GM21381 (cell line): ENCODE results near the gene PRSS3.
"Not testable (repeated sequence)": the region's sequence is repeated elsewhere in the genome, so short reads cannot be mapped to it uniquely, and the experiment has no call there.

Experiments
- ATAC-seq: cut with Tn5 transposase; IDR thresholded peaks from one replicate; pipeline ENCODE4 v1.9.1; 2021; ENCODE audit warnings: mild to moderate bottlenecking, moderate library complexity; ENCODE audit not compliant: unreplicated experiment

Gene PRSS3

DNA sequence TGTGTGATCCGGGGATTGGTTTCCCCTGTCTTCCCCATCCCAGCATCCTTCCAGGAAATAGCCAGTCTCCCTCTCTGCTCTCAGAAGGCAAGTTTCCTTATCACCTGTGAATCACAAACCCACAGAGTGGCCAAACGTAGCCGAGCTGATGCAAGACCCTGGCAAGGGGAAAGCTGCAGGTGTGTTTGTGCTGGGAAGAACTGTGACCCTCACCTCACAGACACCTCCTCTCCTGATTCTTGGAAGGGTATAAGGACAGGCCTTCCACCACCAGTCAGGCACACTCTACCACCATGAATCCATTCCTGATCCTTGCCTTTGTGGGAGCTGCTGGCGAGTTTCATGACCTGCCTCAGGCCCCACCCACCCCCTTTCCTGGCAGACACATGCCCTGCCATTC is at the start of gene PRSS3:
Gene PRSS3 (plus strand): TSS at position 281 of the 400 bp plus-strand sequence. CDS start 13 bp downstream, at position 294.
- ATAC-seq: no peak

DNA sequence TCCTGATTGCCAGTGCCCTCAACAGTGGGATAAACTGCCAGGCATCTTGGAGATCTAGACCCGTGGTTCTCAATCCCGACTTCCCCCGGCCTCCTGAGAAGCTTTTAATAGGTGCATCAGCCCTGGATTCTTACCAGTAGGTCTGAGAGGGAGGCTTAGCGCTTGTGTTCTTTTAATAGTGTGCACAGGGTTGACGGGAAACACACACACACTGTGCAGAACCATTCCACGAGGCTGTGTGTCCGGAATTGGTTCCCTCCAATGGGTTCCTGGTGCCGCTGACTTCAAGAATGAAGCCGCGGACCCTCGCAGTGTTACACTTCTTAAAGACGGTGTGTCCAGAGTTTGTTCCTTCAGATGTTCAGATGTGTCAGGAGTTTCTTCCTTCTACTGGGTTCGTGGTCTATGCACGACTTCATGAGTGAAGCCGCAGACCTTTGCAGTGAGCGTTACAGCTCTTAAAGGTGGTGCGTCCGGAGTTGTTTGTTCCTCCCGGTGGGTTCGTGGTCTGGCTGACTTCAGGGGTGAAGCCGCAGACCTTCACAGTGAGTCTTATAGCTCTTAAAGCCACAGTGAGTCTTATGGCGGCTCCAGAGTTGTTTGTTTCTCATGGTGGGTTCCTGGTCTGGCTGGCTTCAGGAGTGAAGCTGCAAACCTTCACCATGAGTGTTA is 46.6 kb upstream of the PRSS3 start:
- no peak for ATAC-seq

- ATAC-seq: not testable (repeated sequence)
Measured at GRCh38 chr9:33749305-33749654, 46.1 kb upstream of the PRSS3 start.

- ATAC-seq: no peak
Measured at GRCh38 chr9:33750307-33750838, 45.0 kb upstream of the PRSS3 start.

GRCh38 chr9:33750839-33751339 is 44.5 kb upstream of the PRSS3 start:
- no peak for ATAC-seq

DNA sequence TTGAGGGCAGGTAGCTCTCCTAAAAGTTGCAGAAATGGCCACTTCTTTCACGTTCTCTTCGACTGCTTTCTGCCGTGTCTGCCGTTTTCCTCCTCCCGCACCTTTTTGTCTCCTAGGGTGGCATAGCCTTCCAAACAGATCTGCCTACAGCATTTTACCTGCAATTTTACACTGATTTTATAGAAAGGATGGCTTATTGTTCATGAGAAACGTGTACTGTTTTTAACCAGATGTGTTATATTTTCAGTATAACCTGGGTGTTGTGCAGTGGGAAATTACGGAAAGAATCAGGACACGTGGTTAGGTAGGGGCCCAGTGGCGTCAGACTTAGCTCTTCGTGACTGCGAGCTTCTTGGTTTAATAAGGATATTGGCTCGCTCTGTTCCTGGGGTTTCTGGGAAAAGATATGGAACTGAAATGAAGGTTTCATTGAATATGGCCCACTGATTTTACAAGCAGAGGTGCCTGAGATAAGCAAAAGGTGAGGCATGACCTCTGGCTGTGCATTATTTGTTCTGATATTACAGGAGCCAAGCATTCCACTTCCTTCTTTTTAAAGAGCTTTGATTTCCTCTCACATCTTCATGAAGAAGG is 43.7 kb upstream of the PRSS3 start:
- no peak for ATAC-seq

GRCh38 chr9:33752130-33752637 is 43.2 kb upstream of the PRSS3 start:
- ATAC-seq: no peak

GRCh38 chr9:33752789-33753188 is 42.6 kb upstream of the PRSS3 start:
- not testable (repeated sequence) for ATAC-seq

DNA sequence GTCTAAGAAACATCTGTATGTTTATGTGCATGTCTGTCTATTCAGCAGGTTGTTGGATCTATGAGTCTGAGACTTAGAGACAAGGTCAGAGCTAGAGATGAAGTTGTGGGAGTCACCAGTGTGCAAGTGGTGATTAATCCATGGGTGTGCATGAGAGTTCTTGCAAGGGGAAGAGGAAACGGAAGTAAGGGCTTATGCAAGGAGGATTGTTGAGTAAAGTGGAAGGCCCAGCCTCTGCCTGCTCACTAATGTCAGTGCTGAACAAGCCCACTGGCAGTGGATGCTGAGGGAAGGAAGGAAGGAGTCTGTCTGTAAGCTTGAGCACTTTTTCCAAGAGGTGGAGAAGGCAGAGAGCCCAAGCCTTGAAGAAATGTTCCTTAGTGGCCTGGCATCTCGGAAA is 35.7 kb upstream of the PRSS3 start:
- not testable (repeated sequence) for ATAC-seq

DNA sequence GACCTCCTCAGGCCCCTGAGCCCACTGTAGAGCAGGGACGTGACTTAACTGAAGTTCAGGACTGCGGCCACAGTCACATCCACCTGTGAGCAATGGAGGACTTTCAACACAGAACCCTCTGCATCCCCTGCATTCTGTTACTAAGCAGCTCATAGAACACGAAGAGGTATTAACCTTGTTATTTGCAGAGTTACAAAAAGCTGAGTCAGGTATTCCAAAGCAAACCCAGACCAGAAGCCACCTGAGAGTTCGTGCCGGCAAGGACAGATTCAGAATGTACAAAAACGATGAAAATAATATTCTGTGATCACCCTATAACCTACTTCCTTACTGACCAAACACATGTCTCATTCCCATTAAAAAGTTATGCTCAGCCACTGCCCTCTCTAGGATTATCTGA is 33.0 kb upstream of the PRSS3 start:
- no peak for ATAC-seq

DNA sequence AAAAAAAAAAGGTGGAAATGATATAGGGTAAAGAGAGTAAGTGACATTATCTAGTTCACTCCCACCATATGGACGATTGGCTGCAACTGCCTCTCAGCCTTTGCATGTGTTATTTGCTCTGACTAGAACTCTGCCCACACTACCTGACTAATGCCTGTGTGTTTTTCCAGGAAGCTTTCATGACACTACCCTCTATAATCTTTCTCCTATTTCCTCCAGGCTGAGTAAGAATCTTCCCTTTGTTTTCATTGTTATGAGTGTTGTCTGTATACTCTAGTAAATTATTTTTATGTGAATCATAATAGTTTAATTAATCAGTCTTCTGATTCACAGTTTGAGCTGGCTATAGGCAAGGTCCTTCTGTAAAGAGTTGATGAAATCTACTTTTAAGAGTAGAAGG is 31.7 kb upstream of the PRSS3 start:
- ATAC-seq: not testable (repeated sequence)

GRCh38 chr9:33765411-33765810 is 29.9 kb upstream of the PRSS3 start:
- no peak for ATAC-seq

GRCh38 chr9:33770156-33770880 is 25.0 kb upstream of the PRSS3 start:
- not testable (repeated sequence) for ATAC-seq

- not testable (repeated sequence) for ATAC-seq
Measured at GRCh38 chr9:33773135-33773534, 22.2 kb upstream of the PRSS3 start.

DNA sequence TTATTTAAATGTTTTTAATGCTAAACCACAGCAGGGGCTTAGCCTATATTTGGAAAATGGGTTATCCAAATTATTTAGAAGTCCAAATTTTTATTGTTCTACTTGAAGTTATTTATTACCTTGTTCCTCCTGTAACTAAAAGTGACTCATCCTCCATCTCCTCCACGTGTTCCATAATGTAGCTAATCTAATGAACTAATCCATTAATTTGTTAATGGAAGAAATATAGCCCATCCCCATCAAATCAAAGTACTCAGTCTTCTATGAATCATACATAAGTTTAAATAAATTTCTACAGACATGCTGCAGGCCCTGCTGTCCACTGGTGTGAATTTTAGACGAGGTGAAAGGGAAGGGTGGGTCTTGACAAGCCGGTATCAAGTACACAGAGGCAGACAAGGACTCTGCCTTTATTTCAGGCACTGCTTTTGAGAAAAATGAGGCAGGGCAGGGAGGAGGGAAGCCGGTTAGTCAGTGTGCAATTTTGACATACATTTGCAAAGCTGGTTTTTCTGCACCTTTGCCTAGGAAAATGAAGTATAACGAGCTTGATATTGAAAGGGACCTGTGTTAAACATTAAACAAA is 21.2 kb upstream of the PRSS3 start:
- ATAC-seq: not testable (repeated sequence)

GRCh38 chr9:33776578-33776977 is 18.8 kb upstream of the PRSS3 start:
- no peak for ATAC-seq

GRCh38 chr9:33778700-33779351 is 16.5 kb upstream of the PRSS3 start:
- ATAC-seq: no peak

DNA sequence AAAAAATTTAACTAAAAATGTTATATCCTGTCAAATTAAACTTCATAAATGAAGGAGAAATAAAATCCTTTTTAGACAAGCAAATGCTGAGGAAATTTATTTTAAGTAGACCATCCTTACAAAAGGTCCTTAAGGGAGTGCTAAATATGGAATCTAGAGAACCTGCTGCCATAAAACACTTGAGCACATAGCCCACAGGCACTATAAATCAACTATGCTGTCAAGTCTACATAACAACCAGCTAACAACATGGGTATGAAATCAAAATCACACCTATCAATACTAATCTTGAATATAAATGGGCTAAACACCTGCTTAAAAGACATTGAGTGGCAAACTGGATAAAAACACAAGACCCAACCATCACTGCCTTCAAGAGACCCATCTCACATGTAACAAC is 15.1 kb upstream of the PRSS3 start:
- no peak for ATAC-seq

- no peak for ATAC-seq
Measured at GRCh38 chr9:33781736-33782135, 13.6 kb upstream of the PRSS3 start.

- no peak for ATAC-seq
Measured at GRCh38 chr9:33782395-33783152, 12.8 kb upstream of the PRSS3 start.
